ENCODE measurements around the gene CCR3. TPM values are rescaled to one million over a fixed set of nuclear protein-coding genes. Genes with fewer than 3 reads are reported as not detected.
A peak's percentile ranks its signal among the peaks of the same experiment; 100 is the strongest.

Gene CCR3
- total RNA-seq, 1 donor from 2014 or later: not detected

- Histone ChIP-seq H4K20me1 (ENCODE audit: low read depth) (no peaks in the 10 kb centered on the region), H2AFZ (replicated peaks) (no peak overlapping the region), H3K4me2 (no peak overlapping the region), H3F3A (ENCODE audit: low read depth) (no peaks in the 10 kb centered on the region), H3K36me3 (no peaks in the 10 kb centered on the region), H3K4me1 (no peaks in the 10 kb centered on the region), H3K79me2 (ENCODE audit: low read depth) (no peaks in the 10 kb centered on the region), H3K4me3 (no peak overlapping the region), H3K9ac (no peak overlapping the region), H3K27ac (no peak overlapping the region), H3K27me3 (no peaks in the 10 kb centered on the region), H3K9me3 (ENCODE audit: low read depth) (no peaks in the 10 kb centered on the region)
- Mint-ChIP-seq H3K27ac (no peak overlapping the region), H3K36me3 (no peaks in the 10 kb centered on the region), H3K9me3 (peaks cover 5% of the 10 kb centered on the region), H3K4me1 (no peaks in the 10 kb centered on the region), H3K4me3 (no peak overlapping the region), H3K27me3 (ENCODE audit: insufficient read depth, low read depth) (peaks cover 2% of the 10 kb centered on the region)
- no peak for TF ChIP-seq EZH2phosphoT487 (IDR thresholded peaks at IDR 0.05)
- no peak for TF ChIP-seq EZH2 (IDR thresholded peaks at IDR 0.05)
- TF ChIP-seq CTCF (IDR thresholded peaks at IDR 0.05): no peak
- no peak for DNase-seq (ENCODE audit: low spot score)
Observed at GRCh38 chr3:46218196-46218709, 24.0 kb upstream of the CCR3 start.

- H3K36me3 ChIP-seq: no peaks in the 10 kb centered on the region
- TF ChIP-seq CTCF (IDR thresholded peaks at IDR 0.05) (no peak), EZH2phosphoT487 (IDR thresholded peaks at IDR 0.05) (no peak), EZH2 (IDR thresholded peaks at IDR 0.05) (no peak)
- Mint-ChIP-seq H3K9me3 (peaks cover 7% of the 10 kb centered on the region), H3K27ac (no peak overlapping the region), H3K4me3 (no peak overlapping the region), H3K27me3 (ENCODE audit: insufficient read depth, low read depth) (peaks cover 2% of the 10 kb centered on the region), H3K4me1 (no peaks in the 10 kb centered on the region), H3K36me3 (no peaks in the 10 kb centered on the region)
- no peaks in the 10 kb centered on the region for H3K4me1 ChIP-seq
- H4K20me1 ChIP-seq (ENCODE audit: low read depth): no peaks in the 10 kb centered on the region
- no peaks in the 10 kb centered on the region for H3F3A ChIP-seq (ENCODE audit: low read depth)
- no peak overlapping the region for H3K4me2 ChIP-seq
- DNase-seq (ENCODE audit: low spot score): no peak
- H3K4me3 ChIP-seq: no peak overlapping the region
- H3K9ac ChIP-seq: no peak overlapping the region
- H3K27ac ChIP-seq: no peak overlapping the region
- H3K79me2 ChIP-seq (ENCODE audit: low read depth): no peaks in the 10 kb centered on the region
- no peaks in the 10 kb centered on the region for H3K27me3 ChIP-seq
- no peaks in the 10 kb centered on the region for H3K9me3 ChIP-seq (ENCODE audit: low read depth)
- H2AFZ ChIP-seq (replicated peaks): no peak overlapping the region
Observed at GRCh38 chr3:46221391-46221790, 20.9 kb upstream of the CCR3 start.

- Mint-ChIP-seq H3K27me3 (ENCODE audit: insufficient read depth, low read depth) (peaks cover 2% of the 10 kb centered on the region), H3K36me3 (no peaks in the 10 kb centered on the region), H3K4me1 (no peaks in the 10 kb centered on the region), H3K9me3 (peaks cover 10% of the 10 kb centered on the region), H3K4me3 (no peak overlapping the region), H3K27ac (peak overlapping the region; percentile 13)
- no peaks in the 10 kb centered on the region for H3F3A ChIP-seq (ENCODE audit: low read depth)
- H3K27ac ChIP-seq: no peak overlapping the region
- no peaks in the 10 kb centered on the region for H3K27me3 ChIP-seq
- DNase-seq (ENCODE audit: low spot score): no peak
- no peaks in the 10 kb centered on the region for H4K20me1 ChIP-seq (ENCODE audit: low read depth)
- no peak overlapping the region for H2AFZ ChIP-seq (replicated peaks)
- no peak overlapping the region for H3K4me2 ChIP-seq
- H3K4me3 ChIP-seq: no peak overlapping the region
- TF ChIP-seq EZH2phosphoT487 (IDR thresholded peaks at IDR 0.05): no peak
- TF ChIP-seq EZH2 (IDR thresholded peaks at IDR 0.05): no peak
- no peak for TF ChIP-seq CTCF (IDR thresholded peaks at IDR 0.05)
- H3K9me3 ChIP-seq (ENCODE audit: low read depth): no peaks in the 10 kb centered on the region
- H3K4me1 ChIP-seq: no peaks in the 10 kb centered on the region
- no peak overlapping the region for H3K9ac ChIP-seq
- no peaks in the 10 kb centered on the region for H3K36me3 ChIP-seq
- H3K79me2 ChIP-seq (ENCODE audit: low read depth): no peaks in the 10 kb centered on the region
Observed at GRCh38 chr3:46221938-46222337, 20.3 kb upstream of the CCR3 start.

Data from neural progenitor cell (in vitro differentiated cells).